NCI-H1930 (cell line): ENCODE measurements around the gene ITGA3.
"Not testable (repeated sequence)": the region's sequence is repeated elsewhere in the genome, so short reads cannot be mapped to it uniquely, and the experiment has no call there.

ENCODE experiments used
- DNase-seq, 2 experiments: peaks; one replicate each; lab custom pipeline; 2025; lab: John Stamatoyannopoulos, UW

ITGA3 gene

GRCh38 chr17:50035421-50035879, 20.5 kb upstream of the ITGA3 start:
- no peak for DNase-seq

DNA sequence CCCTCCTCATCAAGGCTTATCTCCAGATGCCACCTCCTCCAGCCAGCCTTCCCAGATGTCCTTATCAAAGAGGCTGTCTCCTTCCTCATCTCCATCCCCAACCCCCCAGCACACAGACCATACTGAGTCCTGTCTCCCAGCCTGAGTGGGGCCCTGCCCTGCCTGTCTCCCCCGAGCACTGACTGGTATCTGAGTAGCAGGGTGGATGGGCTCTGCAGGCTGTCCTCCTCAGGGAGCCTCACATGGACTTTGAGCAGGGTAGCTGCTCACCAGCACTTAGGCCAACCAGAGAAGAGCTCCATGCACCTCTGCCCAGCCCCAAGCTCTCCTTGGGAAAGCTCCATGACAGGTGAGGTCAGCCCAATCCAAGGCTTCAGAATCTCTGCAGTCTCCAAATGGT, 20.0 kb upstream of the ITGA3 start:
- no peak for DNase-seq

DNA sequence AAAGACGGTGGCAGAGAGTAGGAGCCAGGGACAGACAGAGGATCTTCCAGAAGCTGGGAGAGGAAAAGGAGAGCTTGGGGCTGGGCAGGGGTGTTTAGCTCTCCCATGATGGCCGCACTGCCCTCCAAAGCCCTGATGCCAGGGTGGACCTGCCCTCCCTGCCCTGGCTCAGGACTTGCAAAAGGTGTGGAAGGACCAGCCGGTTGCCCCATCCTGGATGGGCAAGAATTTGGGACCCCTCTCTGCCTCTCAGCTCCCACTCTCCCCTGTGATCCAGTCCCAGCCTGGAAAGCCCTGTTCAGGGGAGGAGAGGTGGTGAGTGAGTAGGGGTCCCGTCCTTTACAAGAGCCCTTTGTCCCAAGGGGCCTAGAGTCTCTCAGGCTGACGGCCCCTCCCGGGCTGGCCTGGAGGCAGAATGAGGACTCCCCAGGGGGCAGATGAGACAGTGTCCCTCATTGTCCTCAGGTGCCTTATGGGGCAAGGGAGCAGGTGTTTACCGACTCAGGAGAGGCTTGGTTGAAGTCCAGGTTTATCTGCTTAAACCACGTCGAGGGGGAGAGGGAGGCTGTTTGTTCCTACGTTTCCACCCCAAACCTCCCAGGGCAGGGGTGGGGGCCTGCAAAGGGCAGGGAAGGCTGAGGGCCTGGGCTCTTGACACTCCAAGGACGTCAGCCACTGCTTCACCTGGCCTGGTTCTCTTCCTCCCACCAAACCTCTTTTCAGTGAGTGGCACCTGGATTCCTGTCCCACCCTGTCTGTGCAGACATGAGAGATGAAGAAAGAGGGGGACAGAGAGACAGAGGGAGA, 19.3 kb upstream of the ITGA3 start:
- no peak for DNase-seq

- DNase-seq, result no peak
Measured at GRCh38 chr17:50037321-50038107, 18.4 kb upstream of the ITGA3 start.

GRCh38 chr17:50039058-50039457, 16.9 kb upstream of the ITGA3 start:
- DNase-seq, result no peak

- DNase-seq, result not testable (repeated sequence)
Measured at GRCh38 chr17:50040496-50040895, 15.4 kb upstream of the ITGA3 start.

GRCh38 chr17:50042211-50042610, 13.7 kb upstream of the ITGA3 start:
- no peak for DNase-seq

DNA sequence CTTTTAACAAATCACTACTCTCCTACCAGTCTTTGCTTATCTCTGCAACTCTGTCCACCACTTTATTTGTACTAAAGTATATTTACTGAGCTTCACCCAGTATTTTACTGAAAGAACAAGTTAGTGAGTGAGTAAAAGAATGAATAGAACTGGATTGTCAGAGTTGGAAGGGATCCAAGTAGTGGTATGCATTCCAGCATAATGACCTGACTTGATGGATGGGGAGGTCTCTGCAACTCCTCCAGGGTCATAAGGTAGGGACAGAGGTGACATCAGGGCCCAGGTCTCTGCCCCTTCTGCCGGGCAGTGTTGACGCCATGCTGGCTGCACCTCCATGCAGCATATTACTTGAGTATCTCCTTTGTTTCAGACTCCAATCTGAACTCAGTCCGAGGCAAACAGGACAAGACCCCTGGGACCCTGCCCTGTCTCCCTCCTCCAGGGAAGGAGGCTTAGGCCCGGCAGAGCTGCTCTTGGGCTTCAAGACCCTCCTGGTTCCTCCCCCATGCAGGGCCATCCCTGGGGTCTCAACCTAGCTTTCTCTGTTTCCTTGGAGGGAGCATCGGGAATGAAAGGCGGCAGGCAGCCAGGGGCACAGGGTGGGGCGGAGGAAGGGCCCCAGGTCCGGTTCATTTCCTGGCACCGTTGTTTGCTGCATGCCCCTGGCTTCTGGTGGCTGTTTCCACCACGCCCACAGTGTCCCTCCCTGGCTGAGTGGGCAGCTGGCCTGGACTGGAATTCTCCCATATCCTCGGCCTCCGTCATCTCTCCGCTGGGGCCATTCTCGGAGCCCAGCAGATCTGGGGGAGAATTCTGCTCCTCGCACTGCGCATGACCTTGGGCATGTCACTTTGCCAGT, 12.4 kb upstream of the ITGA3 start:
- no peak for DNase-seq

DNA sequence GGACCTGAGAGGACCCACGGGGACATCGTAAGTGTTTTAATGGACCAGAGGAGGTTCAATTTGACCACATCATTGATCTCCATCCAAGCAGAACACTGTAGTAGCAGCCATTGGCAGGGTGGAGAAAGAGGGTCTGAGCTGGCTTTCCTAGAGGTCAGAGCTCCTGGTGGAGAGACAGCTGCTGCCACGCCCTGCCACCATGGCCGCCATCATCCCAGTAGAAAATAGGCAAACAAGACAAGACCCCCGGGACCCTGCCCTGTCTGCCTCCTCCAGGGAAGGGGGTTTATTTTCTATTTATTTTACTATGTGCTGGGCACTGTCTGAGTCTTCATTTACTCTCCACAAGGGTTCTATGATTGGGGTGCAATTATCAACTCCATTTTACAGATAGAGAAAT, 11.4 kb upstream of the ITGA3 start:
- no peak for DNase-seq

GRCh38 chr17:50045154-50045553, 10.8 kb upstream of the ITGA3 start:
- DNase-seq, result no peak

DNA sequence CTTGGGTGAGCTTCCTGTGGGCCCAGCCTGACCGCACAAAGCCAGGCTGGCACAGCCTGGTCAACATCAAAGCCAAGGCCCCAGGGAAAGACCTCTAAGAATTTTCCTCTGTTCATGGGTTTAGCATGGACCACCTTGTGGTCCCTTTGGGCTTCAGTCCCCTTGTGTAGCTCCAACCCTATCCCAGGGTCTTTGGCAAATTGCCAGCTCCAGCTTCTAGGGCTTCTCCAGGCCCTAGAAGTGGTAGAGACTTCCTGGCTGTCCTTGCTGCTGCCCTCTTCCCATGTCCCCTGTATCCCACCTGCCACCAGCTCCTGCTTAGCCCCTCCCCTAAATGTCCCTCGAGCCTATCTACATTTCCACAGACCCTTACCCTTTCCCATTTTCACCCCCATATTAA, 9.7 kb upstream of the ITGA3 start:
- no peak for DNase-seq

- DNase-seq, result no peak
Measured at GRCh38 chr17:50046667-50047066, 9.2 kb upstream of the ITGA3 start.

DNA sequence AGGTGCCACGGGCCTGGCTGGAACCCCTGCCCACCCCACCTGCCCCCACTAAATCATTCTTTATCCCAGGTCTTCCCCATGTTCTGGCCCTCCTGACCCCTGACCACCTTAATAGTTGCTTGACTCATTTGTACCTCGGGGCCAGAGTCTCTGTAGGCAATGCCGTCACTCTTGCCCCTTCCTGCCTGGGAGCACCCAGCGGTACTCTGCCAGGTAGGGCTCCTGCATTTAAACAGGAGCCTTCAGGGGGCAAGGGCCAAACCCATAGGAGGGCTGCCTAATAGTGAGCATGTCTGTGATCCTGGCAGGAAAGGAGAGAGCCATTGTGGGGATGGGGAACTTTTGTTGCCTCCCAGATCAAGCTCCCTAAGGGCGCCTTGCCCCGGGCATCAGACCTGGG, 8.8 kb upstream of the ITGA3 start:
- DNase-seq, result no peak

- DNase-seq, result no peak
Measured at GRCh38 chr17:50047488-50048126, 8.3 kb upstream of the ITGA3 start.

DNA sequence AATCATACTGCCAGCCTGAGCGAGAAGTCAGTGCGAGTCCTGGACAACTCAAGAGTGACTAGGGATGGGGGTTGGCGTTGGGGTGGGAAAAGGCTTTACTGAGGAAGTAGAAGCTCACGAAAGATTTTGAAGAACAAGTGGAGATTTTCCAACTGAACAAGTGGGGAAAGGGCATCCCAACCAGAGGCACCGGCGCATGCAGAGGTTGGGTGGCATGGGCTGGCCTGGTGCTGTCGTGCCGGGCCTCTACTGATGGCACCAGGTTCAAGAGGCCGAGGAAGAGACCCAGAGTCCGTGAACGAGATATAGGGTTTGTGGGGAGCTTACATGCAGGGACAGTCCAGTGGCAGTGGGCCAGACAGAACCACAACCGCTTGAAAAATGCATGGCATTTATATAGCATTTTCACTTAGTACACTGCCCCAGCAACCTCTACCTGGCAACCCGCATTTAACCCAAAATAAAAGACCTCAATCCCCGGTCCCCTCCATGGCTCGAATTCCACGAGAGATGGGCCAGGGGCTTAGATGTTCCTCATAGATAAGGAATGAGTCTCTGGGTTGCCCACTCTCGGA, 7.7 kb upstream of the ITGA3 start:
- no peak for DNase-seq

DNA sequence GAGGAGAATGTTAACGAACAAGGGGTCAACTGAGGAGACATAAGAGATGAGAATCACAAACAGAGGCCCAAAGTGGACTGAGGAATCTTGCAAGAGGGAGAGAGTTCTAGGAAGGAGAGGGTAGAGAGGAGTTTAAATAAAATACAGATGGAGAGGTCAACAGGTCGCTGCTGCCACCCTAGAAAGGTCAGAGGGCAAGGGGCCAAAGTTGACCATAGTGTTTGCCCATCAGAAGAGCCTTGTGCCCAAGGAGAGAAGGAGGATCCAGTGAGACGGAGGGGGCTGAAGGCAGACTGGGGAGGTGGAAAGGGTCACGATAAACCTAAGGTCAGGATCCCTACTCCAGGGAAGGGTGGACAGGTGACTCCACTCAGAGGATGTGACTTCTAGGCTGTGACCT, 6.9 kb upstream of the ITGA3 start:
- no peak for DNase-seq

GRCh38 chr17:50049636-50050035, 6.3 kb upstream of the ITGA3 start:
- no peak for DNase-seq

- no peak for DNase-seq
Measured at GRCh38 chr17:50050431-50051032, 5.4 kb upstream of the ITGA3 start.

- no peak for DNase-seq
Measured at GRCh38 chr17:50051082-50051576, 4.8 kb upstream of the ITGA3 start.

DNA sequence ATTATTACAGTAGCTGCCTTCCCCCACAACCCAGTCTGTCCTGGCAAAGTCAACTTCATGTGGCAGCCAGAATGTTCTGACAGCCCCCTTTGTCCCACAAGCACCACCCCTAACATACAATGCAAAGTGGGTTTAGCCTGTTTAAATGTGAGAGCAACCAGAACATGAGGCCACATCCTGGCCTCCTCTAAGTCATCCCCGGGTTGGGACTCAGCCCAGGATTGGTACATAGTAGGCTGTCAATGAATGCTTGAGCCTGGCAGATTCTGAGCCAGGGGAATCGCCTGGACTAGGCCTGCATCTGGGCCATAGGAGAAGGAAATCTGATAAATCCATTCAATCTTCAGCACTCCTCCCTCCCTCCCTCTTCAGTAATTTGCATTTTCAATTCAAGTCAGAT, 4.3 kb upstream of the ITGA3 start:
- DNase-seq, result no peak

DNA sequence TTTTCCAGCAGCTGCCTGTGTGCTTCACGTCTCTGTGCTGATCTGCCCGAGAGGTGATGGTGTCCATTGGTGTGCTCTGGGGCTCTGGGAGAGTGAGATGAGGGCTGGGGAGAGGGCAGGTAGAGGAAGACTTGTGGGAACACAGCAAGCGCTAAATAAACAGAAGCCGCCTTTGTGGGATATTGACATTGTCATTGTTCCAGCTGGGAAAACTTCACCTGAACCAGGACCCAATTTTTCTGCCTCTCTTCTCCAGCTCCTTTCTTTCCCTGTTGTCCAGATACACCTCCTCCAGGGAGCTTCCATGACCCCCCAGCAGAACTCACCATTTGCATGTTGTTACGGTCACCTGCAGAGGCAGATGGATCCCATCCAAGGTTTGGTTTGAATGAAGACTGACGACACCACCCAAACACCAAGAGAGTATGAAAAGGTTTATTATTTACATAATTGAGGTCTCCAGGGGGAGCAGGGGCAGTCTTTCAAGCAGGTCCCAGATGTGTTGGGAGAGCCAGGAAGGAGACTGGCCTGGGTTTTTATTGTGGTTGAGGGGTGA, 3.6 kb upstream of the ITGA3 start:
- peak in 1 of 2 experiments; percentile 41 for DNase-seq
